GM21576 (cell line): ENCODE results near the gene BIRC3.
"Not testable (repeated sequence)": the region's sequence is repeated elsewhere in the genome, so short reads cannot be mapped to it uniquely, and the experiment has no call there.

ENCODE experiments used
- ATAC-seq: cut with Tn5 transposase; IDR thresholded peaks from one replicate; pipeline ENCODE4 v1.9.1; 2021; ENCODE audit warnings: mild to moderate bottlenecking, moderate library complexity; ENCODE audit not compliant: unreplicated experiment

Gene BIRC3

GRCh38 chr11:102293873-102294601 lies 23.2 kb upstream of the BIRC3 start:
- ATAC-seq: peak; percentile 90

DNA sequence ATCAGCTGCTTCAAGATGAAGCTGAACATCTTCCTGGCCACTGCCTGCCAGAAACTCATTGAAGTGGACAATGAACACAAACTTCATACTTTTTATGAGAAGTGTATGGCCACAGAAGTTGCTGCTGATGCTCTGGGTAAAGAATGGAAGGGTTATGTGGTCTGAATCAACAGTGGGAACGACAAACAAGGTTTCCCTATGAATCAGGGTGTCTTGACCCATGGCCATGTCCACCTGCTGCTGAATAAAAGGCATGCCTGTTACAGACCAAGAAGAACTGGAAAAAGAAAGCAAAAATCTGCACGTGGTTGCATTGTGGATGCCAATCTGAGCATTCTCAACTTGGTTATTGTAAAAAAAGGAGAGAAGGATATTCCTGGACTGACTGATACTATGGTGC lies 22.2 kb upstream of the BIRC3 start:
- ATAC-seq: no peak

DNA sequence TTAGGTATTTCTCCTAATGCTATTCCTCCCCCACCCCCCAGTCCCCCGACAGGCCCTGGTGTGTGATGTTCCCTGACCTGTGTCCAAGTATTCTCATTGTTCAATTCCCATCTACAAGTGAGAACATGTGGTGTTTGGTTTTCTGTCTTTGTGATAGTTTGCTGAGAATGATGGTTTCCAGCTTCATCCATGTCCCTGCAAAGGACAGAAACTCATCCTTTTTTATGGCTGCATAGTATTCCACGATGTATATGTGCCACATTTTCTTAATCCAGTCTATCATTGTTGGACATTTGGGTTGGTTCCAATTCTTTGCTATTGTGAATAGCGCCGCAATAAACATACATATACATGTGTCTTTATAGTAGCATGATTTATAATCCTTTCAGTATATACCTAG lies 20.5 kb upstream of the BIRC3 start:
- not testable (repeated sequence) for ATAC-seq

DNA sequence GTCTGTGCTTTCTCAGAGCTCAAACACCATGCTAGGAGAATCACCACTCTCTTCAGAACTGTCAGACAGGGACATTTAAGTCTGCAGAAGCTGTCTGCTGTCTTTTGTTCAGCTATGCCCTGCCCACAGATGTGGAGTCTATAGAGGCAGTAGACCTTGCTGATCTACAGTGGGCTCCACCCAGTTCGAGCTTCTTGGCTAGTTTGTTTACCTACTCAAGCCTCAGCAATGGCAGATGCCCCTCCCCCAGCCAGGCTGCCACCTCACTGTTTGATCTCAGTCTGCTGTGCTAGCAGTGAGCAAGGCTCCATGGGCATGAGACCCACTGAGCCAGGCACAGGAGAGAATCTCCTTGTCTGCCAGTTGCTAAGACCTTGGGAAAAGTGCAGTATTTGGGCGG lies 16.4 kb upstream of the BIRC3 start:
- ATAC-seq: not testable (repeated sequence)

DNA sequence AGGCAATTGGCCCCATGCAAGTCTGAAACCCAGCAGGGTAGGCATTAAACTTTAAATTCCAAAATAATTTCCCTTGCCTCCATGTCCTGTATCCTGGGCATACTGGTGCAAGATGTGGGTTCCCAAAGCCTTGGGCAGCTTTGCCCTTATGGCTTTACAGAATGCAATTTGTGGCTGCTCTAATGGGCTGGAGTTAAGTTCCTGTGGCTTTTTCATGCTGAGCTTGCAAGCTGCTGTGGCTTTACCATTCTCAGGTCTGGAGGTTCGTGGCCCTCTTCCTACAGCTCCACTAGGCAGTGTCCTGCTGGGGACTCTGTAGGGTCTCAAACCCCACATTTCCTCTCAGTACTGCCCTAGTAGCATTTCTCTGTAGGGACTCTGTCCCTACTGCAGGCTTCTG lies 15.0 kb upstream of the BIRC3 start:
- no peak for ATAC-seq

DNA sequence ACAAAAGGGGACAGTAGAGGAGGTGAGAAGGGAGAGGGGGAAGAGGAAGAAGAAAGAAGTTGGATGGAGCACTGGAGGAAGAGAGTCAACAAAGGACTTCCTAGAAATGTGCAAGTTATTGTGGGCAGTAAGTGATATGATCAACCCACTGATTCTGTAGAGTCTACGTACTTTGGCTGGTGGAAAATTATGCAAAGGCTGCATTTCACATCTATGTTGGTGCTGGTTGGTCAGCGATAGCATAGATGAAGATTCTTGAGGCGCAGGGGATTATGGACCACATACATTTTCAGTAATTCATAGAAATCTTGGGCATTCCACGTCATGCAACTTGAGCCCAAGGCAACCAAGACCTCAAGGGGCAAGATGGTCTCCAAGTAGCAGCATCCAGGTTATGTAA lies 12.6 kb upstream of the BIRC3 start:
- no peak for ATAC-seq

DNA sequence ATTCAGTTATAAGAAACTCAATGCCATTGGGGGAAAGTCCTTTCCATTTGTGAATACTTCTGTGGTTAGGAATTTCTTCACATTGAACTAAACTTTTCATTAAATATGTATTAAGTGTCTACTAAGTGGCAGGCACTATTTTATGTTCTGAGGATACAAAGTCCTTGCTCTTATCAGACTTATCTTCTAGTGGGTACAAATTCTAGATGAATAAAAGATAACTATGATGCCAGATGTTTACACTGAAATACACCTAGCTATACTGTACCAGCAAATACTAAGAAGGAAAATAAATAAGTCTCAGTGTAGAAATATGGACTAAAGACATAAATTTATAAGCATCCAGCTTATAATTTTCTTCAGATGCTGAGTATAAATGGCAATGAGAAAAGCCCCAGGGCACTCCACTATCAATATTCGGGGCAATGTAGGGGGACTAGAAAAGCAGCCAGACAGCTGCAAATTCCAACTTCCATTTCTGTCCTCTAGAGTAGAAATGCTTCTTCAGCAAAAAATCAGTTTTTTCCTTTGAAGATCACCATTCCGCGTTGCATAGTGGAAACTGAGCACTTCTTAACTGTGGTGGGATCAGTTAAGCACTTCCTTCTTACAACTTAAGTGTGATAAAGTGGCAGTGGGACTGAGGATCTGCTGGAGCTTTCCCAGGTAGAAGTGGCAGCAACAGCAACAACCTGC lies 11.8 kb upstream of the BIRC3 start:
- no peak for ATAC-seq

DNA sequence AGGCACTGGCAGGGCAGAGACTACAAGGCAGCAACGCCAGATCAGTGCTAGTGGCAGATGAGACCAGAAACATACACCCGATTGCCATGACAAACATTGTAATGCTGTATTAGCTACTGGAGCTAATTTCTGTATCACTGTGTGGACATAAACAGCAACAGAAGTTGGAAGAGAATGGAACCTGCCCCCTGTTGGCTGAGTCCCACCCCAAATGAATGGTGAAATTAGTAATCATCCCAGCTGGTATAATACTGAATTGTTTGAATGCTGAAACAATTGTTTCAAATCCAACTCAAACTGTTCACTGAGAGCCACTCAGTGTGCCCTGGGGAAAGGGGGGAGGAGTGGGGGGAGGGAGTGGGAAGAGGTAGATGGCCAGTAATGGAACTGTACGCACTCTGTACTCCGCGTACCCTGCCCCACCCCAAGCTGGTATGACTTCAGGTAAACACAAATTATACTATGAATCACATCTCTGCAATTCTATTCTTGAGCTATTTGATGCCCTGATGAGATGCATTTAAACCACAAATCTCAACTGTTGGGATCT lies 11.2 kb upstream of the BIRC3 start:
- no peak for ATAC-seq

- no peak for ATAC-seq
Measured at GRCh38 chr11:102306817-102307726, 10.2 kb upstream of the BIRC3 start.

DNA sequence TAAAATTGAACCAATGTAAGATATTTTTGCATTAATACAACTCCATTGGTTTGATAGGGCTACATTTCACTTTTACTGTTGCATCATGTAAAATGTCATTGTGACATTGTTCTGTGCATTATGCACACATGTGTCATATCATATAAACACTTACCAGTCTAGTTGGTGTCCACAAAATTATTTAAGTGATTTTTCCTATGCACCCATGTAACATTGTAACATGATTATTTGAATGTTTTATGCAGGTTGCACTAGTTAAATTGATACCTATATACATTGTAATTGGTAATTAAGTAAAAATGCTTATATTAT lies 9.6 kb upstream of the BIRC3 start:
- ATAC-seq: no peak

DNA sequence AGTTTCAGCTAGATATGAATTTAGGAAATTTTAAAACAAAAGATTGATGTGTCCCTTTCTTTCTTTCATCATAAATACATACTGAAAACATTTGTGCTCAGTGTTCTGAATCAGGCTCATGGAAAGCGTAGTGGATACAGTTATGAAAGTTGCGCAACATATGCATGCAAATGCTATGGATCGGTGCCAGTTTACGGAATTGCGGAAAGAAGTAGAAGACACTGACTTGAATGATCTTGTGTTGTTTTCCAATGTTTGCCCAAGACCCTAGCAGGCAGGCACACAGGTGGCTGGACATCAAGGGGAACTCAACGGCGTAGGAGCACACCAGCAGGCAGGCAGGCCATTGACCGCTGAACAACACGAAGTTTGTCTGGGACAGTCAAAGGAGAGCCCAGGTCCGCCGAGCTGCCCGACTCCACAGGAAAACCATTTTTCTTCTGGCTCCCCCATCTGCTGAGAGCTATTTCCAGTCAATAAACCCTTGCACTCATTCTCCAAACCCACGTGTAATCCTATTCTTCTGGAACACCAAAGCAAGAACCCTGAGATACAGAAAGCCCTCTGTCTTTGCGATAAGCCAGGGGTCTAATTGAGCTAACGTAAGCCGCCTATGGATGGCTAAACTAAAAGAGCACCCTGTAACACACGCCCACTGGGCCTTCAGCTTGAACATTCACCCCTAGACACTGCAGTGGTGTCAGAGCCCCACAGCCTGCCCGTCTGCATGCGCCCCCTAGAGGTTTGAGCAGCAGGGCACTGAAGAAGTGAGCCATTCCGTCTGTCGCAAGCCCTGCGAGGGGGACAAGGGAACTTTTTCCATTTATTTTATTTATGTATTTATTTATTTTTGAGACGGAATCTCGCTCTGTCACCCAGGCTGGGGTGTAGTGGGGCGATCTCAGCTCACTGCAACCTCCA lies 7.4 kb upstream of the BIRC3 start:
- ATAC-seq: no peak

DNA sequence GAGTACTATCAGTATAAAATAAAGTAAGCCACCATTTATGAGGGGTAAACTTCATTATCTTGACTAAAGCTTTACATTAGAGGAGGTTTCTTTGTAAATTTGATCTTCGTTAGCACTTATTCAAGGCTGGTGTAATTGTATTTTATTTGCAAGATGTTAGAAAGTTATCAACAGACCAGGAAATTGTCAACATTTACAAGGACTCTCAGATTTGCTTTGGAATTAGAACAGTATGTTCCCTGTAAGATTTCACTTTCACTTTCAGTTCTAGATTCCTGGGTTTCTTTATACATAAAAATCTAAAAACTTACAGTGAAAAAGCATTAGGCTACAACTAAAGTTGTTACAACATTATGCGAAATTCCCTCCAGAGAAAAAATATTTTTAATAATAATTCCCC lies 4.6 kb upstream of the BIRC3 start:
- ATAC-seq: no peak

GRCh38 chr11:102313238-102313940 lies 3.9 kb upstream of the BIRC3 start:
- ATAC-seq: no peak

- no peak for ATAC-seq
Measured at GRCh38 chr11:102314784-102315183, 2.5 kb upstream of the BIRC3 start.

GRCh38 chr11:102316346-102316904 lies 859 bp upstream of the BIRC3 start:
- no peak for ATAC-seq

DNA sequence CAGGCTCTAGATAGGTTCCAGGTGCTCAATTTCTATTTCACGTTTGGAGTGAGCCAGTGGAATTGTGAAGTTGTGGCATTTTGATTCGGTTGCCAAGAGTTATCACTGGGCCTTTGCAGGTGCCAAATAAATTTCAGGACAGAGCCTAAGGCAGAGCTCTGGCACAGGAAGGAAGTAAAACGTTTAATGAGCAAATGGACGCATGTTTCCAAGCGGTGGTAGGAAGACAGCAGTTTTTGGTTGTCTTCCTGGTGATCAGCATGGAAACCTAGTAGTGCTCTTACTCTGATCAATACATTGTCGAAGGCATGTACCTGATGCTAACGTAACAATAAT lies 452 bp downstream of the BIRC3 start:
- no peak for ATAC-seq

DNA sequence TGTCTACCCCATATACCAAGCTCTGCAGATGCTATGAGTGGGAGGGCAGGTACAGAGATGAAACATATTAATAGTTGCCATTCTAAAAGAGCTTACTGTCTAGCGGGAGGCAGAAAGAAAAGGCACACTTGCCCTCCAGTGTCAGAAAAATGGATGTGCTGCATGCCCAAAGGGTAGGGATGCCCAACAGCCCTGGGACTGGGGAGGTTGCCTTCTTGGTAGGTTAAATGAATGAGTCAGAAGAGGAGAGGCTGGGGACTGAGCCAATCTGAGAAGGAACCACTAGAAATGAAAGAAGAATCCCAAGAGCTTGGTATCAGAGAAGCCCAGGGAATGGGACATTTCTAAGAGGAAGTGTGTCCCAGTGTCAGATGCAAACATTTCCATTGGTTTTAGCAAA lies 1.2 kb downstream of the BIRC3 start:
- ATAC-seq: no peak

DNA sequence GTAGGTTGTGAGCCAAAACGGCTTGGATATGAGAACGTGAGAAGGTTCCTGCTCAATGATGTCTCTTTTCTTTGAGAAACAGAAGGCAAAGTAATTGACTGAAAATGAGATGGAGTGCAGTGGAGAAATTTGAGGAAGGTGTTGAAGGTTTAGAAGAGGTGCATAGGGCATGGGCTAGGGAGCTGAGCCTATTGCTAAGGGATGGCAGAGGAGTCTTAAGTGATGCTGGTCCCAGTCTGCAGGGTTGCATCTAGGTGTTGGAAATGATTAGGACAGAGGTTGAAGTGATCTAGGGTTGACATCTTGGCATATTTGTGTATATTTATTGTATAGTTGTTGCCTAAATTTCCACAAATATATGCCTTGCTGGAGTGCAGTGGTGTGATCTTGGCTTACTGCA lies 2.3 kb downstream of the BIRC3 start:
- no peak for ATAC-seq

DNA sequence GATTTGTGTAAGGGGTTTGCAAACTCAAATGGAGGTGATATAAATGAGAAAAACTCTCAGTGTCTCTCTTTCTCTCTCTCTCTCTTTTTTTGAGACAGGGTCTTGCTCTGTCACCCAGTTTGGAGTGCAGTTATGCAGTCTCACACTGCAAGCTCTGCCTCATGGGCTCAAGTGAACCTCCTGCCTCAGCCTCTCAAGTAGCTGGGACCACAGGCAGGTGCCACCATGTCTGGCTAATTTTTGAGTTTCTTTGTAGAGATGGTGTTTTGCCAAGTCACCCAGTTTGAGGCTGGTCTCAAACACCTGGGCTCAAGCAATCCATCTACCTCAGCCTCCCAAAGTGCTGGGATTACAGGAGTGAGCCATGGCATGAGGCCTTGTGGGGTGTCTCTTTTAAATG lies 2.9 kb downstream of the BIRC3 start:
- no peak for ATAC-seq

DNA sequence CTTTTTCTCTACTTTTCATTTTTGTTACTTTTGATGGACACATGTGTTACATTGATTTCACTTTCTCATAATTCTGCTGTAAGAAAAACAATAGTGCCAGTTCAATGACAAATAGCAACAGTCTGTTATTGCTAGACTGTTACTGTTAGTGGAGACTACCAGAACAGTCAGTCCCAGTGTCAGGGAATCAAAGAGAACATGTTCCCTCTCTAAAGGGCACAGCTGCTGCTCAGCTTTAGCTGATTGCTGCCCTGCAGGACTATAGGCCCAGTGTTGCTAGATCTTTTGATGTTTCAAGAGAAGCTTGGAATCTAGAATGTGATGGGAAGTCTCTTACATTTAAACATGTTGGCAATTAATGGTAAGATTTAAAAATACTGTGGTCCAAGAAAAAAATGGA lies 3.4 kb downstream of the BIRC3 start:
- ATAC-seq: no peak
